ENCODE measurements around the gene PDE1C. TPM values are rescaled to one million over a fixed set of nuclear protein-coding genes. Genes with fewer than 3 reads are reported as not detected.

The PDE1C gene
- total RNA-seq: 60.9 TPM

DNA sequence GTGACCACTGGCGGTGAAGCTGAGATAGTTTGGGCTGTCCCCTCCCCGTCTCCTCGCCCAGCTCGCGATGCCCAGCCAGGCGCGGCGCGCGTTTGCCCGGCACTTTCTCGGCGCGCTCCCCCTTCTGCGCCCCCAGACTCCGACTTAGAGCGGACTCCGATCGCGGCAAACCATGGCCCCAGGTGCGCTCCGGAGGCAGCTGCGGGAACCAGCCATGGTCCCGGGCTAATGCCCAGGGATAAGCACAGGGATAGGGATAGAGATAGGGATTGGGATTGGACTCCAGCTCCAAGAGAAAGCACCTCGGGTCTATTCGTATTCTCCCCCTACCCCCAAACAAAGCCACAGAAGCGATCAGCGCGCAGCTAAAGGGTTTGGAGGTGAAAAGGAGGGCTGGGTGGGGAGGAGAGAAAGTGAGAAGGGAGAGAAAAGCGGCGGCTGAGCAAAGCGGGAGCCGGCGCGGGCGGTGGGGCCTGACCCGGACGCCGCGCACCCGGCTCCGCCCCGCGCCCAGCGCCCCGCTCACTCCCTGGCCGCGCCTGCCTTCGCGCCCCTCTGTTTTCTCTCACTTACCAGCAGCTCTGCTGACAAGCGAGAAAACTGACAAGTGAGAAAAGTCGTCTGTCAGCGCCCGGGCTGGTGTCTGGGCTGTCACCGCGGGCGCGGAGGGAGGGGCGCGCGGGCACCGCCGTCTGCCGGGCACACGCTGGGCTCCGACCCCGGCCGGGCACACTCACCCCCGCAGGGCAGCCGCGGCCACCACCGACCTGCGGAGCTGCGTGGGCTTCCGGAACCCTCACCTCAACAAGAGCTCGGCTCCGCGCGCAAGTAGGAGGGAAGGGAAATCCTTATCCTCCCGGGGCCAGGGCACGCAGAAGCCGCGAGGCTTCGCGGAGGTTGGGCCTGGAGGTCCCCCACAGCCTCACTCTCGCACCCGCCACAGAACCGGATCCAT lies at the start of gene PDE1C:
PDE1C (minus strand) TSS at position 2 of the 955 bp plus-strand sequence.

